T-helper 17 cell (primary cell): ENCODE results near the gene CGRRF1. TPM values are rescaled to one million over a fixed set of nuclear protein-coding genes. Genes with fewer than 3 reads are reported as not detected.

Experiments used
- ATAC-seq: fragments of 150-1000 bp; cut with Tn5 transposase; 2 replicates; pipeline ENCODE4 v1.10.0; 2021; ENCODE audit warnings: mild to moderate bottlenecking, moderate library complexity
- DNase-seq, 3 donors: peaks; one replicate each; pipeline versions ENCODE4 v3.0.0 to v3.0.0-alpha.2; 2020 to 2021
- H3K9me3 ChIP-seq: one replicate; pipeline ENCODE4 v1.7.0; 2013; ENCODE audit warnings: low read length, mild to moderate bottlenecking; ENCODE audit not compliant: control insufficient read depth, poor library complexity, severe bottlenecking
- H3K27ac Mint-ChIP-seq: one replicate; pipeline ENCODE4 v1.8.0; 2022; ENCODE audit warnings: mild to moderate bottlenecking, moderate library complexity, mixed read lengths
- H3K27me3 Mint-ChIP-seq: one replicate; pipeline ENCODE4 v1.8.0; 2022; ENCODE audit warnings: mixed read lengths
- H3K36me3 Mint-ChIP-seq: one replicate; pipeline ENCODE4 v1.8.0; 2022; ENCODE audit warnings: low read depth, mixed read lengths
- H3K4me1 Mint-ChIP-seq: one replicate; pipeline ENCODE4 v1.8.0; 2022; ENCODE audit warnings: mild to moderate bottlenecking, mixed read lengths
- H3K4me3 Mint-ChIP-seq: one replicate; pipeline ENCODE4 v1.8.0; 2022; ENCODE audit warnings: mild to moderate bottlenecking, moderate library complexity, mixed read lengths
- total RNA-seq, 4 donors: library from RNA in 2 of 4; stranded (reverse) in 2 of 4; gene quantifications; one replicate each; pipeline ENCODE4 v1.2.3 and lab custom pipeline; 2022 to 2026

The CGRRF1 gene
- total RNA-seq, 2 donors from 2014 or later: 28.3 to 35.8 TPM

GRCh38 chr14:54535646-54536045, 25.9 kb downstream of the CGRRF1 start:
- DNase-seq (no peak), ATAC-seq (no peak)
- H3K9me3 ChIP-seq: no peaks in the 10 kb centered on the region
- Mint-ChIP-seq H3K36me3 (peaks cover 7% of the 10 kb centered on the region), H3K27ac (peak overlapping the region; percentile 53), H3K4me1 (peaks cover 9% of the 10 kb centered on the region), H3K27me3 (no peaks in the 10 kb centered on the region), H3K4me3 (no peak overlapping the region)

GRCh38 chr14:54537651-54538050, 27.9 kb downstream of the CGRRF1 start:
- Mint-ChIP-seq H3K4me3 (no peak overlapping the region), H3K36me3 (peaks cover 7% of the 10 kb centered on the region), H3K4me1 (peaks cover 3% of the 10 kb centered on the region), H3K27ac (no peak overlapping the region), H3K27me3 (no peaks in the 10 kb centered on the region)
- ATAC-seq: no peak
- H3K9me3 ChIP-seq: no peaks in the 10 kb centered on the region
- no peak for DNase-seq

GRCh38 chr14:54538055-54538454, 28.3 kb downstream of the CGRRF1 start:
- peaks cover 3% of the 10 kb centered on the region for H3K4me1 Mint-ChIP-seq
- no peak for DNase-seq
- H3K27me3 Mint-ChIP-seq: no peaks in the 10 kb centered on the region
- ATAC-seq: no peak
- H3K9me3 ChIP-seq: no peaks in the 10 kb centered on the region
- H3K4me3 Mint-ChIP-seq: no peak overlapping the region
- H3K27ac Mint-ChIP-seq: no peak overlapping the region
- H3K36me3 Mint-ChIP-seq: peaks cover 7% of the 10 kb centered on the region

- DNase-seq (no peak), ATAC-seq (no peak)
- H3K36me3 Mint-ChIP-seq: no peaks in the 10 kb centered on the region
- H3K27me3 Mint-ChIP-seq: no peaks in the 10 kb centered on the region
- no peaks in the 10 kb centered on the region for H3K4me1 Mint-ChIP-seq
- no peak overlapping the region for H3K4me3 Mint-ChIP-seq
- no peak overlapping the region for H3K27ac Mint-ChIP-seq
- no peaks in the 10 kb centered on the region for H3K9me3 ChIP-seq
Observed at GRCh38 chr14:54547583-54547982, 37.9 kb downstream of the CGRRF1 start.

GRCh38 chr14:54548491-54548890, 38.8 kb downstream of the CGRRF1 start:
- Mint-ChIP-seq H3K4me3 (no peak overlapping the region), H3K27me3 (peaks cover 5% of the 10 kb centered on the region), H3K4me1 (no peaks in the 10 kb centered on the region), H3K27ac (no peak overlapping the region), H3K36me3 (no peaks in the 10 kb centered on the region)
- ATAC-seq (no peak), DNase-seq (no peak)
- H3K9me3 ChIP-seq: no peaks in the 10 kb centered on the region

GRCh38 chr14:54549862-54550261, 40.2 kb downstream of the CGRRF1 start:
- H3K4me1 Mint-ChIP-seq: no peaks in the 10 kb centered on the region
- H3K27ac Mint-ChIP-seq: no peak overlapping the region
- no peak overlapping the region for H3K4me3 Mint-ChIP-seq
- no peak for ATAC-seq
- peaks cover 12% of the 10 kb centered on the region for H3K27me3 Mint-ChIP-seq
- DNase-seq: no peak
- no peaks in the 10 kb centered on the region for H3K36me3 Mint-ChIP-seq
- H3K9me3 ChIP-seq: no peaks in the 10 kb centered on the region

GRCh38 chr14:54550514-54550913, 40.8 kb downstream of the CGRRF1 start:
- ATAC-seq (no peak), DNase-seq (no peak)
- Mint-ChIP-seq H3K36me3 (peaks cover 2% of the 10 kb centered on the region), H3K27ac (no peak overlapping the region), H3K4me1 (no peaks in the 10 kb centered on the region), H3K27me3 (peaks cover 15% of the 10 kb centered on the region), H3K4me3 (no peak overlapping the region)
- H3K9me3 ChIP-seq: no peaks in the 10 kb centered on the region

GRCh38 chr14:54554401-54554800, 44.7 kb downstream of the CGRRF1 start:
- H3K9me3 ChIP-seq: no peaks in the 10 kb centered on the region
- H3K4me3 Mint-ChIP-seq: no peak overlapping the region
- H3K4me1 Mint-ChIP-seq: no peaks in the 10 kb centered on the region
- DNase-seq: no peak
- peaks cover 38% of the 10 kb centered on the region for H3K27me3 Mint-ChIP-seq
- no peak overlapping the region for H3K27ac Mint-ChIP-seq
- H3K36me3 Mint-ChIP-seq: peaks cover 2% of the 10 kb centered on the region
- ATAC-seq: no peak

- H3K27ac Mint-ChIP-seq: no peak overlapping the region
- no peaks in the 10 kb centered on the region for H3K9me3 ChIP-seq
- H3K4me3 Mint-ChIP-seq: peak overlapping the region; percentile 43
- H3K4me1 Mint-ChIP-seq: peaks cover 3% of the 10 kb centered on the region
- ATAC-seq (no peak), DNase-seq (no peak)
- H3K27me3 Mint-ChIP-seq: peaks cover 44% of the 10 kb centered on the region
- peaks cover 2% of the 10 kb centered on the region for H3K36me3 Mint-ChIP-seq
Observed at GRCh38 chr14:54555651-54556050, 45.9 kb downstream of the CGRRF1 start.

- peaks cover 2% of the 10 kb centered on the region for H3K36me3 Mint-ChIP-seq
- H3K4me3 Mint-ChIP-seq: no peak overlapping the region
- ATAC-seq (no peak), DNase-seq (no peak)
- no peaks in the 10 kb centered on the region for H3K9me3 ChIP-seq
- no peak overlapping the region for H3K27ac Mint-ChIP-seq
- H3K4me1 Mint-ChIP-seq: peaks cover 3% of the 10 kb centered on the region
- peaks cover 44% of the 10 kb centered on the region for H3K27me3 Mint-ChIP-seq
Observed at GRCh38 chr14:54556535-54556934, 46.8 kb downstream of the CGRRF1 start.

- no peak for DNase-seq
- H3K9me3 ChIP-seq: no peaks in the 10 kb centered on the region
- Mint-ChIP-seq H3K27me3 (peaks cover 19% of the 10 kb centered on the region), H3K4me1 (peaks cover 12% of the 10 kb centered on the region), H3K36me3 (no peaks in the 10 kb centered on the region), H3K27ac (no peak overlapping the region), H3K4me3 (no peak overlapping the region)
- ATAC-seq: no peak
Observed at GRCh38 chr14:54562334-54562733, 52.6 kb downstream of the CGRRF1 start.

- no peaks in the 10 kb centered on the region for H3K36me3 Mint-ChIP-seq
- ATAC-seq: no peak
- no peak for DNase-seq
- no peaks in the 10 kb centered on the region for H3K9me3 ChIP-seq
- H3K27ac Mint-ChIP-seq: peak overlapping the region; percentile 77
- peaks cover 10% of the 10 kb centered on the region for H3K27me3 Mint-ChIP-seq
- peak overlapping the region; percentile 89 for H3K4me3 Mint-ChIP-seq
- peaks cover 14% of the 10 kb centered on the region for H3K4me1 Mint-ChIP-seq
Observed at GRCh38 chr14:54564071-54564867, 54.6 kb downstream of the CGRRF1 start.

- DNase-seq (peak; percentile 47 to 60 (median 52)), ATAC-seq (peak; percentile 56)
- Mint-ChIP-seq H3K27me3 (peaks cover 9% of the 10 kb centered on the region), H3K4me3 (peak overlapping the region; percentile 89), H3K36me3 (no peaks in the 10 kb centered on the region), H3K4me1 (peaks cover 14% of the 10 kb centered on the region), H3K27ac (peak overlapping the region; percentile 77)
- H3K9me3 ChIP-seq: no peaks in the 10 kb centered on the region
Observed at GRCh38 chr14:54564868-54565784, 55.4 kb downstream of the CGRRF1 start.
